Measurements from ENCODE around the gene KCNH3. TPM values are rescaled to one million over a fixed set of nuclear protein-coding genes. Genes with fewer than 3 reads are reported as not detected.

The KCNH3 gene
- total and polyA plus RNA-seq, 8 donors, result 0.55 to 3.2 (median 1.2) TPM

- FAIRE-seq, result no peak
- Histone ChIP-seq H3K9me3 (no peaks in the 10 kb centered on the region), H3K4me1 (peaks cover 0 to 3% (median 2%) of the 10 kb centered on the region in 3 donors), H3K36me3 (no peaks in the 10 kb centered on the region), H3K27me3 (no peaks in the 10 kb centered on the region), H3K27ac (no peak overlapping the region), H3K4me3 (no peak overlapping the region)
- TF ChIP-seq CTCF (IDR thresholded peaks at IDR 0.05), result no peak
- WGBS, 2 donors, result 90% methylated on average over 2 of the region's 2 CpGs
- no peak for ATAC-seq
- DNase-seq, result no peak
- intact Hi-C loops (cut with DNase I), result loop anchor here in 1 of 3 donors (10.0 kb wide), 1 partner anchor 174 kb away; the partner anchor contains the start of gene DNAJC22
Measured at GRCh38 chr12:49518914-49519573, 19.8 kb upstream of the KCNH3 start.

- no peak for FAIRE-seq
- DNase-seq, result no peak
- Histone ChIP-seq H3K4me1 (peaks cover 0 to 7% (median 6%) of the 10 kb centered on the region in 3 donors), H3K27me3 (no peaks in the 10 kb centered on the region), H3K4me3 (no peak overlapping the region), H3K36me3 (no peaks in the 10 kb centered on the region), H3K9me3 (no peaks in the 10 kb centered on the region), H3K27ac (no peak overlapping the region)
- ATAC-seq, result no peak
- TF ChIP-seq CTCF (IDR thresholded peaks at IDR 0.05), result no peak
- 96 to 98% methylated on average over 5 of the region's 5 CpGs for WGBS, 2 donors
- intact Hi-C loops (cut with DNase I), result loop anchor here in 1 of 3 donors (10.0 kb wide), 1 partner anchor 175 kb away; the partner anchor contains the start of gene DNAJC22
Measured at GRCh38 chr12:49519574-49519936, 19.3 kb upstream of the KCNH3 start.

GRCh38 chr12:49521389-49521788 is 17.4 kb upstream of the KCNH3 start:
- intact Hi-C loops (cut with DNase I), result no loop called here
- H3K4me3 ChIP-seq, result no peak overlapping the region
- H3K27me3 ChIP-seq, result no peaks in the 10 kb centered on the region
- H3K9me3 ChIP-seq, result no peaks in the 10 kb centered on the region
- H3K36me3 ChIP-seq, result no peaks in the 10 kb centered on the region
- no peak for TF ChIP-seq CTCF (IDR thresholded peaks at IDR 0.05)
- H3K27ac ChIP-seq, result no peak overlapping the region
- DNase-seq, result no peak
- no peak for FAIRE-seq
- peaks cover 0 to 10% (median 6%) of the 10 kb centered on the region in 3 donors for H3K4me1 ChIP-seq
- ATAC-seq, result peak in 1 of 4 donors; percentile 26
- 53 to 80% methylated on average over 4 of the region's 4 CpGs for whole genome bisulfite sequencing, 2 donors

- 34 to 41% methylated on average over 6 of the region's 6 CpGs for WGBS, 2 donors
- H3K27ac ChIP-seq, result peak overlapping the region in 3 of 4 donors; percentile 7 to 44 (median 27)
- no peaks in the 10 kb centered on the region for H3K27me3 ChIP-seq
- H3K4me3 ChIP-seq, result no peak overlapping the region
- ATAC-seq, result peak; percentile 81 to 94 (median 90)
- H3K9me3 ChIP-seq, result no peaks in the 10 kb centered on the region
- H3K36me3 ChIP-seq, result no peaks in the 10 kb centered on the region
- FAIRE-seq, result no peak
- intact Hi-C loops (cut with DNase I), result no loop called here
- no peak for TF ChIP-seq CTCF (IDR thresholded peaks at IDR 0.05)
- peaks cover 0 to 10% (median 6%) of the 10 kb centered on the region in 3 donors for H3K4me1 ChIP-seq
- peak in 2 of 6 donors; percentile 21 to 53 for DNase-seq
Measured at GRCh38 chr12:49524660-49525324, 14.0 kb upstream of the KCNH3 start.

- 95 to 96% methylated on average over 7 of the region's 7 CpGs for WGBS, 2 donors
- no peaks in the 10 kb centered on the region for H3K9me3 ChIP-seq
- H3K27me3 ChIP-seq, result no peaks in the 10 kb centered on the region
- no peak for ATAC-seq
- no peak for TF ChIP-seq CTCF (IDR thresholded peaks at IDR 0.05)
- no peak overlapping the region for H3K27ac ChIP-seq
- no peak for FAIRE-seq
- no peak for DNase-seq
- H3K4me3 ChIP-seq, result no peak overlapping the region
- H3K36me3 ChIP-seq, result no peaks in the 10 kb centered on the region
- peaks cover 0 to 10% (median 6%) of the 10 kb centered on the region in 3 donors for H3K4me1 ChIP-seq
- intact Hi-C loops (cut with DNase I), result no loop called here
Measured at GRCh38 chr12:49525942-49526341, 12.9 kb upstream of the KCNH3 start.
